Subcutaneous preadipocyte (primary cell): ENCODE data around the gene KLHDC7A. TPM values are rescaled to one million over a fixed set of nuclear protein-coding genes. Genes with fewer than 3 reads are reported as not detected.

Source experiments
- small RNA-seq: library from RNA; depleted of rRNA; stranded (forward); fragments of <200 nt; gene quantifications from one replicate; pipeline ENCODE3, GENCODE V24; 2012
- total RNA-seq: library from RNA; depleted of rRNA; stranded (reverse); fragments of >200 nt; gene quantifications from 2 replicates; pipeline ENCODE4 v1.2.3, GENCODE V29; 2012

KLHDC7A gene
- total RNA-seq: not detected in 2 replicates

DNA sequence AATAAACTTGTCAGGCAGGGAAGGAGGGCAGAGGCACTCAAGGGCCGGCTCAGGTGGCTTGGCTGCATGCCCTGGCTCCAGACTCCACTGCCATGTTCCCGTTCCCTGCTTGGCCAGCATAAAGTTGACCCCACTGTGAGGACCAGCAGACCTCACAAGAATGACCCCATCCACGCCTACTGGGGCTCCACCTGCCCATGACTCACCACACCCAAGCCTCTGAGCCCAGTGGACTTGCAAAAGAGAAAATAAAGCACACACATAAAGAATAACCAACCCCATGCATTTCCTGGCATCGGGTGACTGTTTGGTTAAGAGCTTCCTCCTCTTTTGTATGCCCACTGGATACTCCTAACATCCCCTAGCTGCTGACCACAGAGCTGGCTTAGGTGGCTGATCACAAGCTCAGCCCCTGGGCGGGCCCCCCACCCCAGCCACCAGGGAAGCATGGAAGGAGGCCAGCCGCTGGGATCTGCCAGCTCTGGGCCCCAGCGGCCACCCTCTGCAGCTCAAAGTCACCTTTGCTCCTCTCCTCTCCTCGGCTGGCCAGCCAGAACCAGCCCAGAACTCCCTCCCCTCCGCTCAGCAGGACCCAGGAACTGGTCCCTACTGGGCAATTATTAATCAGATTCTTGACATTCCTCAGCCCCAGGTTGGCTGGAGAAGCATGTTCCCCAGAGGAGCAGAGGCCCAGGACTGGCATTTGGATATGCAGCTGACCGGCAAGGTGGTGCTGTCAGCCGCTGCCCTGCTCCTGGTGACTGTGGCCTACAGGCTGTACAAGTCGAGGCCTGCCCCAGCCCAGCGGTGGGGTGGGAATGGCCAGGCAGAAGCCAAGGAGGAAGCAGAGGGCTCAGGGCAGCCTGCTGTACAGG is at the start of gene KLHDC7A:
TSS of gene KLHDC7A (plus strand) at position 616 of the 875 bp plus-strand sequence. CDS start at position 668, 52 bp downstream.

Small RNA genes within 50 kb of the gene (small RNA-seq; reads per million reads assigned to genes)
- 0.14 reads per million for gene DYNLL1P3

Other genes starting within 250 kb of the KLHDC7A start
- not detected in 2 replicates for gene PAX7, start 149.9 kb downstream of the KLHDC7A start, total RNA-seq